Measurements from ENCODE around the gene CCL3. TPM values are rescaled to one million over a fixed set of nuclear protein-coding genes. Genes with fewer than 3 reads are reported as not detected.
"Not testable (repeated sequence)": the region's sequence is repeated elsewhere in the genome, so short reads cannot be mapped to it uniquely, and the experiment has no call there.

CCL3 gene
- total and polyA plus RNA-seq, 5 donors: 0.38 to 2.3 (median 1.0) TPM

GRCh38 chr17:36095992-36096391, 6.0 kb upstream of the CCL3 start:
- WGBS: 84% methylated on average over 1 of the region's 1 CpG
- no peak overlapping the region for H3K4me3 ChIP-seq (ENCODE audit: low read length)
- no peaks in the 10 kb centered on the region for H3K27me3 ChIP-seq (ENCODE audit: control insufficient read depth, insufficient read depth)
- ATAC-seq (no peak), DNase-seq (no peak)
- no peaks in the 10 kb centered on the region for H3K9me3 ChIP-seq (ENCODE audit: control insufficient read depth, low read length)
- H3K27ac ChIP-seq (ENCODE audit: low read length): no peak overlapping the region
- intact Hi-C loops (cut with DNase I): no loop called here
- no peaks in the 10 kb centered on the region for H3K4me1 ChIP-seq (ENCODE audit: control insufficient read depth, insufficient read depth, low read length)

GRCh38 chr17:36094746-36095145, 4.8 kb upstream of the CCL3 start:
- H3K9me3 ChIP-seq (ENCODE audit: control insufficient read depth, low read length): no peaks in the 10 kb centered on the region
- 89% methylated on average over 7 of the region's 7 CpGs for WGBS
- no peak overlapping the region for H3K27ac ChIP-seq (ENCODE audit: low read length)
- no peak for DNase-seq
- no peaks in the 10 kb centered on the region for H3K27me3 ChIP-seq (ENCODE audit: control insufficient read depth, insufficient read depth)
- no peak overlapping the region for H3K4me3 ChIP-seq (ENCODE audit: low read length)
- ATAC-seq: no peak
- no peaks in the 10 kb centered on the region for H3K4me1 ChIP-seq (ENCODE audit: control insufficient read depth, insufficient read depth, low read length)
- intact Hi-C loops (cut with DNase I): no loop called here

- DNase-seq (no peak), ATAC-seq (no peak)
- H3K27me3 ChIP-seq (ENCODE audit: control insufficient read depth, insufficient read depth): no peaks in the 10 kb centered on the region
- no peaks in the 10 kb centered on the region for H3K9me3 ChIP-seq (ENCODE audit: control insufficient read depth, low read length)
- WGBS: 79% methylated on average over 1 of the region's 1 CpG
- no peak overlapping the region for H3K4me3 ChIP-seq (ENCODE audit: low read length)
- H3K4me1 ChIP-seq (ENCODE audit: control insufficient read depth, insufficient read depth, low read length): no peaks in the 10 kb centered on the region
- intact Hi-C loops (cut with DNase I): no loop called here
- no peak overlapping the region for H3K27ac ChIP-seq (ENCODE audit: low read length)
Observed at GRCh38 chr17:36094232-36094631, 4.3 kb upstream of the CCL3 start.

GRCh38 chr17:36092715-36093114, 2.8 kb upstream of the CCL3 start:
- DNase-seq; H3K27ac ChIP-seq (ENCODE audit: low read length); H3K9me3 ChIP-seq (ENCODE audit: control insufficient read depth, low read length); ATAC-seq; H3K4me1 ChIP-seq (ENCODE audit: control insufficient read depth, insufficient read depth, low read length); H3K4me3 ChIP-seq (ENCODE audit: low read length); intact Hi-C loops (cut with DNase I); H3K27me3 ChIP-seq (ENCODE audit: control insufficient read depth, insufficient read depth): not testable (repeated sequence)
- 83% methylated on average over 6 of the region's 6 CpGs for WGBS

GRCh38 chr17:36092230-36092629, 2.3 kb upstream of the CCL3 start:
- DNase-seq: no peak
- Histone ChIP-seq H3K9me3 (ENCODE audit: control insufficient read depth, low read length) (no peaks in the 10 kb centered on the region), H3K27ac (ENCODE audit: low read length) (no peak overlapping the region), H3K4me3 (ENCODE audit: low read length) (no peak overlapping the region), H3K27me3 (ENCODE audit: control insufficient read depth, insufficient read depth) (no peaks in the 10 kb centered on the region), H3K4me1 (ENCODE audit: control insufficient read depth, insufficient read depth, low read length) (no peaks in the 10 kb centered on the region)
- intact Hi-C loops (cut with DNase I): no loop called here
- 43% methylated on average over 4 of the region's 4 CpGs for WGBS
- ATAC-seq: no peak

GRCh38 chr17:36089339-36089865, 541 bp downstream of the CCL3 start:
- intact Hi-C loops (cut with DNase I): no loop called here
- H3K4me3 ChIP-seq (ENCODE audit: low read length): no peak overlapping the region
- 77% methylated on average over 4 of the region's 4 CpGs for WGBS

GRCh38 chr17:36088670-36089338, 1.1 kb downstream of the CCL3 start:
- no peaks in the 10 kb centered on the region for H3K4me1 ChIP-seq (ENCODE audit: control insufficient read depth, insufficient read depth, low read length)
- H3K4me3 ChIP-seq (ENCODE audit: low read length): no peak overlapping the region
- peak; percentile 22 to 48 for ATAC-seq
- H3K27ac ChIP-seq (ENCODE audit: low read length): no peak overlapping the region
- H3K27me3 ChIP-seq (ENCODE audit: control insufficient read depth, insufficient read depth): no peaks in the 10 kb centered on the region
- 68% methylated on average over 14 of the region's 14 CpGs for WGBS
- intact Hi-C loops (cut with DNase I): no loop called here
- no peak for DNase-seq
- H3K9me3 ChIP-seq (ENCODE audit: control insufficient read depth, low read length): no peaks in the 10 kb centered on the region

More at GRCh38 chr17:36089339-36089865, 541 bp downstream of the CCL3 start:
- no peaks in the 10 kb centered on the region for H3K4me1 ChIP-seq (ENCODE audit: control insufficient read depth, insufficient read depth, low read length)
- no peak for DNase-seq
- no peaks in the 10 kb centered on the region for H3K9me3 ChIP-seq (ENCODE audit: control insufficient read depth, low read length)
- H3K27ac ChIP-seq (ENCODE audit: low read length): no peak overlapping the region
- ATAC-seq: no peak
- no peaks in the 10 kb centered on the region for H3K27me3 ChIP-seq (ENCODE audit: control insufficient read depth, insufficient read depth)

GRCh38 chr17:36087897-36088572, 1.9 kb downstream of the CCL3 start:
- 80% methylated on average over 10 of the region's 10 CpGs for WGBS
- H3K27ac ChIP-seq (ENCODE audit: low read length): not testable (repeated sequence)

GRCh38 chr17:36087471-36087870, 2.5 kb downstream of the CCL3 start:
- ATAC-seq; H3K9me3 ChIP-seq (ENCODE audit: control insufficient read depth, low read length); intact Hi-C loops (cut with DNase I); H3K27me3 ChIP-seq (ENCODE audit: control insufficient read depth, insufficient read depth); H3K4me1 ChIP-seq (ENCODE audit: control insufficient read depth, insufficient read depth, low read length); H3K4me3 ChIP-seq (ENCODE audit: low read length); H3K27ac ChIP-seq (ENCODE audit: low read length); DNase-seq: not testable (repeated sequence)
- 83% methylated on average over 1 of the region's 3 CpGs for WGBS

More at GRCh38 chr17:36087897-36088572, 1.9 kb downstream of the CCL3 start:
- H3K9me3 ChIP-seq (ENCODE audit: control insufficient read depth, low read length); intact Hi-C loops (cut with DNase I); H3K4me3 ChIP-seq (ENCODE audit: low read length); H3K27me3 ChIP-seq (ENCODE audit: control insufficient read depth, insufficient read depth); ATAC-seq; DNase-seq; H3K4me1 ChIP-seq (ENCODE audit: control insufficient read depth, insufficient read depth, low read length): not testable (repeated sequence)

GRCh38 chr17:36086791-36087190, 3.2 kb downstream of the CCL3 start:
- Histone ChIP-seq H3K27me3 (ENCODE audit: control insufficient read depth, insufficient read depth) (no peaks in the 10 kb centered on the region), H3K4me1 (ENCODE audit: control insufficient read depth, insufficient read depth, low read length) (no peaks in the 10 kb centered on the region), H3K27ac (ENCODE audit: low read length) (no peak overlapping the region), H3K9me3 (ENCODE audit: control insufficient read depth, low read length) (no peaks in the 10 kb centered on the region), H3K4me3 (ENCODE audit: low read length) (no peak overlapping the region)
- ATAC-seq: no peak
- DNase-seq: no peak
- WGBS: 72% methylated on average over 1 of the region's 1 CpG
- intact Hi-C loops (cut with DNase I): no loop called here

- peak; percentile 60 for ATAC-seq
- Histone ChIP-seq H3K4me3 (ENCODE audit: low read length) (no peak overlapping the region), H3K27me3 (ENCODE audit: control insufficient read depth, insufficient read depth) (no peaks in the 10 kb centered on the region), H3K27ac (ENCODE audit: low read length) (no peak overlapping the region), H3K9me3 (ENCODE audit: control insufficient read depth, low read length) (no peaks in the 10 kb centered on the region), H3K4me1 (ENCODE audit: control insufficient read depth, insufficient read depth, low read length) (no peaks in the 10 kb centered on the region)
- 29% methylated on average over 1 of the region's 1 CpG for WGBS
- no peak for DNase-seq
- intact Hi-C loops (cut with DNase I): no loop called here
Observed at GRCh38 chr17:36085765-36086164, 4.2 kb downstream of the CCL3 start.
